HCT116 (cell line): Measurements from ENCODE around the gene GFPT2. TPM values are rescaled to one million over a fixed set of nuclear protein-coding genes. Genes with fewer than 3 reads are reported as not detected.

Experiments used
- ATAC-seq: fragments of 200-7000 bp; cut with Tn5 transposase; 2 replicates; pipeline ENCODE4 v1.9.1; 2020; ENCODE audit warnings: mild to moderate bottlenecking, moderate library complexity
- BruUV-seq: library from RNA; stranded (reverse); fragments of 400-500 nt; replicated peaks from 2 replicates; lab custom pipeline; 2021; lab: Mats Ljungman, UMichigan
- CTCF ChIA-PET: fragments of 300-600 bp; sonication (Branson Sonifier 250); formaldehyde crosslinking; loops from one replicate; lab custom pipeline; 2021; ENCODE audit warnings: antibody characterized with exemption; lab: Charles Lee
- POLR2A ChIA-PET: fragments of 300-600, 350-600 bp; sonication (Branson Sonifier 250); formaldehyde crosslinking; loops from one replicate; lab custom pipeline; 2021; ENCODE audit warnings: antibody characterized with exemption; lab: Charles Lee
- RAD21 ChIA-PET, 2 experiments: fragments of 300-600 bp; sonication (Branson Sonifier 250); formaldehyde crosslinking; loops; one replicate each; lab custom pipeline; 2023; ENCODE audit warnings: low total read pairs in 2 of 2; ENCODE audit not compliant: uncharacterized antibody in 2 of 2, unreplicated experiment in 2 of 2, low non-redundant PET in 1 of 2; lab: Charles Lee
- DNase-seq: peaks from one replicate; pipeline ENCODE4 v3.0.0-alpha.2; 2010; ENCODE audit warnings: low read depth, low spot score
- H2AFZ ChIP-seq: fragments of 200-600 bp; shearing (Covaris generic), sonication (generic); 2 replicates; pipeline ENCODE4 v1.6.1; 2017; ENCODE audit warnings: low read depth, mixed run types, mixed read lengths, antibody characterized with exemption, low read length; ENCODE audit not compliant: poor library complexity, severe bottlenecking
- H3K27ac ChIP-seq: 2 replicates; pipeline ENCODE4 v1.5.1; 2012; ENCODE audit warnings: low read depth, low read length
- H3K27me3 ChIP-seq: fragments of 200-600 bp; sonication (generic); 2 replicates; pipeline ENCODE4 v1.6.1; 2016; ENCODE audit warnings: mixed run types, low read length, mixed read lengths; ENCODE audit not compliant: insufficient read depth
- H3K36me3 ChIP-seq, 2 experiments: fragments of 200-500 bp in 1 of 2; fragments of 200-600 bp in 1 of 2; sonication (Bioruptor generic) in 1 of 2; sonication (generic) in 1 of 2; 2 replicates each; pipeline versions ENCODE4 v1.5.1 to v1.6.1; 2014 to 2016; ENCODE audit warnings: low read length in 2 of 2, inconsistent platforms in 1 of 2, mixed read lengths in 1 of 2, mixed run types in 1 of 2; ENCODE audit not compliant: insufficient read depth in 2 of 2, control insufficient read depth in 1 of 2
- H3K4me1 ChIP-seq, 2 experiments: fragments of 200-600 bp in 1 of 2; sonication (generic) in 1 of 2; 2 replicates each; pipeline versions ENCODE4 v1.5.1 to v1.6.1; 2012 to 2017; ENCODE audit warnings: low read length in 2 of 2, inconsistent platforms in 1 of 2, mild to moderate bottlenecking in 1 of 2, mixed read lengths in 1 of 2, mixed run types in 1 of 2, moderate library complexity in 1 of 2; ENCODE audit not compliant: insufficient read depth in 2 of 2, control insufficient read depth in 1 of 2
- H3K4me2 ChIP-seq: fragments of 200-600 bp; sonication (generic); 2 replicates; pipeline ENCODE4 v1.6.1; 2017; ENCODE audit warnings: mixed run types, low read length, mixed read lengths
- H3K4me3 ChIP-seq, 2 experiments: fragments of 200-600 bp in 1 of 2; sonication (generic) in 1 of 2; replicated peaks in 1 of 2; 2 replicates each; pipeline ENCODE4 v1.5.1; 2011 to 2016; ENCODE audit warnings: low read length in 2 of 2, control low read depth in 1 of 2, low read depth in 1 of 2, mild to moderate bottlenecking in 1 of 2, mixed read lengths in 1 of 2, mixed run types in 1 of 2
- H3K79me2 ChIP-seq: fragments of 200-600 bp; sonication (generic); 2 replicates; pipeline ENCODE4 v1.6.1; 2017; ENCODE audit warnings: mild to moderate bottlenecking, mixed run types, low read length, moderate library complexity, mixed read lengths; ENCODE audit not compliant: insufficient read depth
- H3K9ac ChIP-seq: fragments of 200-600 bp; sonication (generic); 2 replicates; pipeline ENCODE4 v1.6.1; 2016; ENCODE audit warnings: low read length, mixed read lengths
- H3K9me2 ChIP-seq: fragments of 200-600 bp; sonication (generic), shearing (Covaris generic); 2 replicates; pipeline ENCODE4 v1.6.1; 2017; ENCODE audit warnings: mixed run types, mild to moderate bottlenecking, moderate library complexity; ENCODE audit not compliant: insufficient read depth
- H3K9me3 ChIP-seq, 2 experiments: fragments of 200-500 bp in 1 of 2; fragments of 200-600 bp in 1 of 2; sonication (Bioruptor generic) in 1 of 2; sonication (generic) in 1 of 2; 2 replicates each; pipeline ENCODE4 v1.6.1; 2014 to 2017; ENCODE audit warnings: low read length in 2 of 2, mixed read lengths in 2 of 2, inconsistent platforms in 1 of 2, low read depth in 1 of 2, mild to moderate bottlenecking in 1 of 2, mixed run types in 1 of 2, moderate library complexity in 1 of 2; ENCODE audit not compliant: control insufficient read depth in 1 of 2, insufficient read depth in 1 of 2
- H4K20me1 ChIP-seq: fragments of 200-600 bp; sonication (generic), shearing (Covaris generic); 2 replicates; pipeline ENCODE4 v1.6.1; 2017; ENCODE audit warnings: mixed run types, mild to moderate bottlenecking, moderate library complexity; ENCODE audit not compliant: insufficient read depth
- ATF3 ChIP-seq: IDR thresholded peaks from 2 replicates; pipeline ENCODE4 v1.6.1; 2012
- CEBPB ChIP-seq: IDR thresholded peaks from 2 replicates; pipeline ENCODE4 v1.6.1; 2012; ENCODE audit warnings: low read depth
- ELF1 ChIP-seq: IDR thresholded peaks from 2 replicates; pipeline ENCODE4 v1.6.1; 2012; ENCODE audit warnings: low read depth, borderline replicate concordance
- EZH2 ChIP-seq: fragments of 200-600 bp; sonication (generic); IDR thresholded peaks from 2 replicates; pipeline ENCODE4 v1.6.1; 2017; ENCODE audit warnings: antibody characterized with exemption, mixed run types
- JUND ChIP-seq: IDR thresholded peaks from 2 replicates; pipeline ENCODE4 v1.6.1; 2012
- MAX ChIP-seq: IDR thresholded peaks from 2 replicates; pipeline ENCODE4 v1.6.1; 2012
- POLR2A ChIP-seq: IDR thresholded peaks from 2 replicates; pipeline ENCODE4 v1.7.0; 2011; ENCODE audit warnings: borderline replicate concordance; ENCODE audit not compliant: insufficient read depth, insufficient read length; ENCODE audit errors: extremely low read depth
- REST ChIP-seq: IDR thresholded peaks from 2 replicates; pipeline ENCODE4 v1.6.1; 2012; ENCODE audit warnings: low read depth
- TCF7L2 ChIP-seq: IDR thresholded peaks from 2 replicates; pipeline ENCODE4 v1.7.0; 2011; ENCODE audit warnings: borderline replicate concordance, inconsistent platforms; ENCODE audit not compliant: insufficient read depth, insufficient read length; ENCODE audit errors: extremely low read depth
- ZBTB33 ChIP-seq: IDR thresholded peaks from 2 replicates; pipeline ENCODE4 v1.6.1; 2011; ENCODE audit warnings: mild to moderate bottlenecking, low read length, moderate library complexity; ENCODE audit not compliant: insufficient replicate concordance; ENCODE audit errors: extremely low read depth
- intact Hi-C: fragments of 100-400 bp; cut with micrococcal nuclease; formaldehyde crosslinking; loops from 2 replicates; pipeline ENCODE4 v1.10.0; 2022
- total RNA-seq: library from RNA; stranded (reverse); gene quantifications from one replicate; pipeline ENCODE4 v1.2.1, GENCODE V29; 2021; ENCODE audit not compliant: unreplicated experiment

GFPT2 gene
- total RNA-seq, 1 experiment from 2014 or later = 16.1 TPM

- CTCF ChIA-PET = interaction anchor here (0.8 to 2.2 kb wide), 2 partner anchors 14 to 28 kb away, joined by 3 to 6 read pairs; no protein-coding TSS in a partner anchor
- intact Hi-C loops = no loop called here
- H4K20me1 ChIP-seq = no peaks in the 10 kb centered on the region
- no peak overlapping the region for H3K4me2 ChIP-seq
- no peak overlapping the region for H3K4me3 ChIP-seq
- no peaks in the 10 kb centered on the region for H3K27me3 ChIP-seq
- H3K9me2 ChIP-seq = no peaks in the 10 kb centered on the region
- H2AFZ ChIP-seq = no peak overlapping the region
- no peak for DNase-seq
- H3K9ac ChIP-seq = no peak overlapping the region
- no peaks in the 10 kb centered on the region for H3K9me3 ChIP-seq
- no peak for TF ChIP-seq ELF1
- no peak for TF ChIP-seq ZBTB33
- no peak for TF ChIP-seq JUND
- TF ChIP-seq CEBPB = no peak
- BruUV-seq = no TSS peak
- POLR2A ChIA-PET = no interaction called here
- H3K36me3 ChIP-seq = no peaks in the 10 kb centered on the region
- peaks cover 0 to 13% of the 10 kb centered on the region in 2 experiments; a peak in 2 of 4 replicates for H3K4me1 ChIP-seq
- ATAC-seq = no peak
- RAD21 ChIA-PET = no interaction called here
- H3K79me2 ChIP-seq = no peaks in the 10 kb centered on the region
- H3K27ac ChIP-seq = no peak overlapping the region
These were observed 9.9 kb downstream of the GFPT2 start for GRCh38 chr5:180343110-180343830.

- ChIA-PET POLR2A (no interaction called here), CTCF (interaction anchor here (1.1 to 1.9 kb wide), 3 partner anchors 10 to 25 kb away, joined by 3 to 7 read pairs (median 5); no protein-coding TSS in a partner anchor), RAD21 (no interaction called here)
- Histone ChIP-seq H3K79me2 (no peaks in the 10 kb centered on the region), H3K4me2 (no peak overlapping the region), H2AFZ (no peak overlapping the region), H3K36me3 (no peaks in the 10 kb centered on the region), H3K9ac (no peak overlapping the region), H3K4me1 (peaks cover 0 to 13% of the 10 kb centered on the region in 2 experiments; a peak in 2 of 4 replicates), H3K27me3 (no peaks in the 10 kb centered on the region), H3K27ac (no peak overlapping the region), H3K4me3 (no peak overlapping the region), H3K9me3 (no peaks in the 10 kb centered on the region), H4K20me1 (no peaks in the 10 kb centered on the region), H3K9me2 (no peaks in the 10 kb centered on the region)
- DNase-seq = no peak
- intact Hi-C loops = no loop called here
- no peak for ATAC-seq
- no TSS peak for BruUV-seq
- TF ChIP-seq ELF1 (no peak), MAX (no peak), ATF3 (no peak), POLR2A (no peak), REST (no peak), EZH2 (no peak), TCF7L2 (no peak)
These were observed 11.5 kb downstream of the GFPT2 start for GRCh38 chr5:180341595-180341994.
